Raji (cell line): ENCODE results near the gene FMN2.

Experiments
- POLR2A ChIP-seq: IDR thresholded peaks from 2 replicates; pipeline ENCODE4 v1.6.1; 2011; ENCODE audit warnings: low read depth, low read length, control low read depth; ENCODE audit not compliant: insufficient read depth

The FMN2 gene

GRCh38 chr1:240366636-240367035 lies 275.0 kb downstream of the FMN2 start:
- TF ChIP-seq POLR2A: no peak

DNA sequence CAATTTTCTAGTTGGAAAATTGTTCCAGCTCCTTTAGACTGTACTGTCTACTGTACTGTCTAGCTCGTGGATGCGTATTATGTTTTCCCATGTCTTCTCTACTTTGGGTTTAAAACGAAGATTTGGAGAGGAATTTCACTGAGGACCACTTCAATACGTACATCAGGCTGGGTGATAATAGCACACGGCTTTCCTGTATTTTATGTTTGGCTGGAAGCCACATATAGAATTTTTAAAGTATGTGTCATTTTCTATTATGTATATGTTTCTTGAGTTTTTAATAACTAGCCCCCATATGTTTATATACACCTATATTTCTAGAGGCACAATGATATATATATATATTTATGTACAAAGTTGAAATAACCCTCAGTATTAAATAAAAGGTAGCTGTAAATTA lies 293.9 kb downstream of the FMN2 start:
- no peak for TF ChIP-seq POLR2A

DNA sequence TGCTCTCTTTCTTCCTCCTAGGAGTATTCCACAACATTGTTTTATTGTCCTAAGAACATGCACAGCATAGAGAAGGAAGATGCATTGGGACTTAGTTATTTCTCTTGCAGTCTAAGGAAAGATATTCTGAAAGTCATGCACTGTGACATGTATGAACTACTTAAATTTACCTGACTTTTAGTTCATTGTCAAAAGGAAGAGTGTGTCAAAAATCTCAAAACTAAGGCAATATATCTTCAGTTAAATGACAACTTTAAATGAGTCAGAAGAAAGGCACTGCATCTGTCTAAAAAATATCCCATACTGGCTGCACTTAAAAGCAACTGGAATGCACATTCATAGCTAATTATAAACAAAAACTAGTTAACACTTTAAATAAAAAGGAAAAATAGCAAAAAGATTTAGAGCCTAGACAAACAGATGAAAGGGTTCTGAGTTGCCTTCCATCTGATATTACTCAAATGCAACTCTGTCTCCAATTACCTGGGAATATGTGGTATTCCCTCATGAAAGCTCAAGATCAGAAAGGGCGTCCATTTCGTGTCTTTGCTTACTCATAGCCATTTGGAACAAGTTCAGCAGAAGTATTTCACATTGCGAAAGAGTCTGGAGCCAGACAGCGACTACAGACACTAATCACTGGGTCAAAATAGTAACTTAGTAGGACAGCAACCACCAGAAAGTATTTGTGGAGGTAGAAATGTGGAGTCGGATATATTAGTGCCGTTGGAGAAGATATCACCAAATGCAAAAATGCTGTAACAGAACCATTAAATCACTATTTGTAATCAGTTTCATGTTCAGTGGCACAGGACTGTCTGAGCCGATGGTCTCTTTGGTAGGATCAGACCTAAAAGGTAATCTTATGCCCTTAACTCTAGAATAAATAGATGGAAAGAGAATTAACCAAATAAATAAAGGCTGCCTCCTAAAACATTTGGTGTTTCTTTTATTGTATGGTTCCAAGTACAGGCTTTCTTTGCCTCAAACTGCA lies 294.6 kb downstream of the FMN2 start:
- TF ChIP-seq POLR2A: no peak

GRCh38 chr1:240387051-240387450 lies 295.4 kb downstream of the FMN2 start:
- TF ChIP-seq POLR2A: no peak

- TF ChIP-seq POLR2A: no peak
Measured at GRCh38 chr1:240391660-240392260, 300.1 kb downstream of the FMN2 start.

GRCh38 chr1:240394353-240394752 lies 302.7 kb downstream of the FMN2 start:
- TF ChIP-seq POLR2A: no peak

- TF ChIP-seq POLR2A: no peak
Measured at GRCh38 chr1:240395336-240395735, 303.7 kb downstream of the FMN2 start.

DNA sequence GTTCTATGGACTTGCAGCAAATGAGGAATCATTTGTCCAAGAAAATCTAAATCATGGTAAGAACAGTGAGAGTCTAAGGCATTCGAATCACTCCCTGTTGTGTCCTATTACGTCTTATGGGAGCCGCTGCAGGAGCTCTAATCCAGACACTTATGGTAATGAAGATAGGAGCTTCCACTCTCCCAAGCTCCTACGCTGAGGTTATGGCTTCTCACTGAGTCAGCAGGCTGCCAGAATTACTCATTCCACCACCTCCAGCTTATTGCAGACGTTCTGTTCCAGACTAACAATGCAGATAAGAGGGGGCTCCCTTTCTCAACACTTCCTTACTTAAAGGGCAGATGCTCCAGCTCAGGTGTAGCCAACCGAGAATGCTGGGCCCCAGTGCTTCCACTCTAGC lies 307.7 kb downstream of the FMN2 start:
- no peak for TF ChIP-seq POLR2A

- no peak for TF ChIP-seq POLR2A
Measured at GRCh38 chr1:240401731-240402130, 310.0 kb downstream of the FMN2 start.

DNA sequence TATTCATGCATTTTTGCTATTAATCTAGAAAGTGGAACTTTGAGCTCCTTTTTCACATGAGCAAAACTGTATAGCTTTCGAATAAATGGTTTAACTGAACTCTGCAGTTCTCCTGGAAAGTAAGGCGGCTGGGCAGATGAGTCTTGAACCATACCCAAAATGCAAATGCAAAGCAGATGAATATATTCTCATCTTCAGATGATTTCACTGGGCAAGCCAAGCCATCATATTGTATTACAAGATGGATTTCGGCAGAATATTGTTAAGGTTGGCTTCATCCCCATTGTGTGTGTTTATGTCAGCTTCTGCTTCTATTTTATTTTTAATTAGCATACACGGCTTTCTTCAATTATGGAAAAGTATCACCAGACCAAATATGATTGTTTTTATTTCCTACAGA lies 310.6 kb downstream of the FMN2 start:
- no peak for TF ChIP-seq POLR2A

GRCh38 chr1:240404286-240404685 lies 312.6 kb downstream of the FMN2 start:
- no peak for TF ChIP-seq POLR2A

DNA sequence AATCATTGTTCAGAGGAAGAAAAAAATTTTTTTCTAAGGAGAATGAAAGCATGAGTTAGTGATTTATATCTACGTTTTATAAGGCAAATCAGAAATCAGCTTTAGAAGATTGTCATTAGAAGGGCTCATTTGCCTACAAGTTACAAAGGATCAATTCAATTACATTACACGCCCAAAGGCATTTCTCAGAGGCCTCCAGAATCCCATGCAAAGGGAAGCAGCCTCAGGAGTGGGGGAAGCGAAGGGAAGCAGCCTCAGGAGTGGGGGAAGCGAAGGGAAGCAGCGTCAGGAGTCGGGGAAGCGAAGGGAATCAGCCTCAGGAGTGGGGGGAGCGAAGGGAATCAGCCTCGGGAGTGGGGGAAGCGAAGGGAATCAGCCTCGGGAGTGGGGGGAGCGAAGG lies 314.1 kb downstream of the FMN2 start:
- no peak for TF ChIP-seq POLR2A

GRCh38 chr1:240407407-240407806 lies 315.7 kb downstream of the FMN2 start:
- TF ChIP-seq POLR2A: no peak

DNA sequence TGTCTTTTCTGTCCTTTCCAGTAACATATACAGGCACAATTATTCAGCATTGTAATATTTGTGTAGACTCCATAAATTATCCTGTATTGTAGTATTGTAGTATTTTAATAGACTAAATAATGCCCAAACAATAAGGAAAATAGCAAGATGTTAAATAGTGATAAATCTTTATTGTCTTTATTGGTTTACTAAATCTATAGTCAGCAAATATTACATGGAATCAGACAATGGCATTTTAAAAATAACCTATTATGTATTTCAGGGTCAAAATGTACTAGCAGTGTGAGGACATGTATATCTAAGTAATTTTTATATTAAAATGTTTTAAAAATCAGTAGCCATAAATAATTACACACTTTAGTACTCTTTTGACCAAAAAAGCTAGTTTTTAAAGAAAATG lies 317.9 kb downstream of the FMN2 start:
- no peak for TF ChIP-seq POLR2A

DNA sequence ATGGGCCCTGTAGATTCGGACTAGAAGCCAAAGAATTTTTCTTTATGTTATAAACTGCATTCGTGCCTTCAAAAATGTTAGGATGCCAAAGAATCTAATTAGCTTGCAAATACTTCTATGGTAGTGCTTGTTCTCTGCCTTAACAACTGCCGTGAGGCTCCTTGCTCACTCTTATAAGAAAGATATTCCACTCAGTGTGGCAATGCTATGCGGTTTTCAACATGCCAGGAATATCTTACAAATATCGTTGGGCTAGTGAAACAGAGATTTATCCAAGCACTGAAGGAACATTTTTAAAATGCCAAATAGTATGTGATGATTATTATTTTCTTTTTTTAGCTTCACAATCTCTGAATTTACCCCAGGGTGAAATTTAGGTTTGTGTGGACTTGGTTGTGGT lies 322.0 kb downstream of the FMN2 start:
- no peak for TF ChIP-seq POLR2A

GRCh38 chr1:240414237-240414636 lies 322.6 kb downstream of the FMN2 start:
- no peak for TF ChIP-seq POLR2A

DNA sequence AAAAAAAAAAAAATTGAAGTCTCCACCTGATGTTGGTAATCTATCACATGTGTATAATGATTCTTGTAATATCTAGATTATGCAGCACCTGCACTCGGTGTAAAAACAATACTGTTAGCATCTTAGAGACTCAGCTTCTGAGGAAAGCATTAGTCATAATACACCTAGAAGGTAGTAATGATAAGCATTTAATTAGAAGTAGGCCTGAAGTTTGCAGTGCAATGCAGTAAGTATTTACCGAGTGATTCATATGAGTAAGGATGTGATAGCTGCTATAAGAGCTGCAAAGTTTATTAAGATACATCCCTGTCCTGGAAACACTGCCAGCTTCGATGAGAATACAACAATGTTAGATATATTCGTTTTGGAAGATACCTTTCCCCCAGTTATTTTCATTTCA lies 323.8 kb downstream of the FMN2 start:
- no peak for TF ChIP-seq POLR2A

GRCh38 chr1:240417317-240417716 lies 325.6 kb downstream of the FMN2 start:
- no peak for TF ChIP-seq POLR2A
